ENCODE results near the gene PRRC2A. TPM values are rescaled to one million over a fixed set of nuclear protein-coding genes. Genes with fewer than 3 reads are reported as not detected.

The PRRC2A gene
- total and polyA plus RNA-seq, 2 experiments from 2014 or later = 42.5 to 46.0 TPM

GRCh38 chr6:31607317-31607716, 13.2 kb upstream of the PRRC2A start:
- TF ChIP-seq EZH2 (IDR thresholded peaks at IDR 0.05; ENCODE audit: insufficient read depth, poor library complexity, severe bottlenecking) (no peak), EZH2phosphoT487 (IDR thresholded peaks at IDR 0.05; ENCODE audit: insufficient read depth, low read depth) (no peak)
- Histone ChIP-seq H3F3A (ENCODE audit: insufficient read depth) (no peaks in the 10 kb centered on the region; the same call in 1 of the 2 replicates), H3K4me1 (ENCODE audit: insufficient read depth) (no peaks in the 10 kb centered on the region), H4K20me1 (ENCODE audit: insufficient read depth) (no peaks in the 10 kb centered on the region), H3K36me3 (ENCODE audit: low read depth) (no peaks in the 10 kb centered on the region), H3K9ac (no peak overlapping the region), H3K9me3 (ENCODE audit: low read depth) (no peaks in the 10 kb centered on the region), H3K27ac (no peak overlapping the region), H3K79me2 (ENCODE audit: insufficient read depth) (no peaks in the 10 kb centered on the region), H3K4me2 (ENCODE audit: unreplicated experiment) (no peak overlapping the region), H2AFZ (no peak overlapping the region), H3K27me3 (replicated peaks; ENCODE audit: insufficient read depth) (no peaks in the 10 kb centered on the region), H3K4me3 (no peak overlapping the region), H3K9me2 (ENCODE audit: insufficient read depth) (no peaks in the 10 kb centered on the region)
- no peak for DNase-seq
- in situ Hi-C loops (cut with MboI) = no loop called here
- 88 to 93% methylated on average over 1 of the region's 1 CpG for WGBS, 2 experiments (ENCODE audit: low coverage in 1 of 2, low lambda C conversion rate in 2 of 2, missing lambda C conversion rate in 2 of 2)

- in situ Hi-C loops (cut with MboI) = no loop called here
- Histone ChIP-seq H3K36me3 (ENCODE audit: low read depth) (no peaks in the 10 kb centered on the region), H2AFZ (no peak overlapping the region), H3K4me3 (no peak overlapping the region), H3K9me2 (ENCODE audit: insufficient read depth) (no peaks in the 10 kb centered on the region), H3K9me3 (ENCODE audit: low read depth) (no peaks in the 10 kb centered on the region), H3K27ac (no peak overlapping the region), H3K4me1 (ENCODE audit: insufficient read depth) (no peaks in the 10 kb centered on the region), H3K4me2 (ENCODE audit: unreplicated experiment) (no peak overlapping the region), H3K79me2 (ENCODE audit: insufficient read depth) (no peaks in the 10 kb centered on the region), H3F3A (ENCODE audit: insufficient read depth) (no peaks in the 10 kb centered on the region; the same call in 1 of the 2 replicates), H3K27me3 (replicated peaks; ENCODE audit: insufficient read depth) (no peaks in the 10 kb centered on the region), H3K9ac (no peak overlapping the region), H4K20me1 (ENCODE audit: insufficient read depth) (no peaks in the 10 kb centered on the region)
- TF ChIP-seq EZH2phosphoT487 (IDR thresholded peaks at IDR 0.05; ENCODE audit: insufficient read depth, low read depth) (no peak), EZH2 (IDR thresholded peaks at IDR 0.05; ENCODE audit: insufficient read depth, poor library complexity, severe bottlenecking) (no peak)
- WGBS, 2 experiments (ENCODE audit: low coverage in 1 of 2, low lambda C conversion rate in 2 of 2, missing lambda C conversion rate in 2 of 2) = 66% methylated on average over 8 of the region's 8 CpGs
- DNase-seq = no peak
Measured at GRCh38 chr6:31609519-31610406, 10.8 kb upstream of the PRRC2A start.

DNA sequence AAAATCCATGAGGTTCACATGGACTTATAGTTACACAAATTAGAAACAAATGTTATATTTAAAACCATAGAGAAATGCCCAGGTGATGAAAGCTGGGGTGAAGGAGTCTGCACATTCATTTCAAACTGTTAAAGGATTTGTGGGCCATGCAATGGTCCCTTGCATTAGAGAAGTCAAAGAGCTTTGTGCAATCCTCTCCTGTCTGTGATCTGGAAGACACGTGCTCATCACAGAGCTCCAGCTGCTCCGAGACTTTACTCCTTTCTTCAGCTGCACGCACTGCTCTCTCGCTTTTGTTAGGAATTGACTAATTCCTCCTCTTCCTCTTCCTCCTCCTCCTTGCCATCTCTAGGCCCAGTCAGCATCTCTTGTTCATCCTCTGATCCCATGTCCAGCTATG, 9.5 kb upstream of the PRRC2A start:
- no peaks in the 10 kb centered on the region for H4K20me1 ChIP-seq (ENCODE audit: insufficient read depth)

GRCh38 chr6:31614075-31614619, 6.4 kb upstream of the PRRC2A start:
- 79 to 88% methylated on average over 8 of the region's 8 CpGs for WGBS, 2 experiments (ENCODE audit: low coverage in 1 of 2, low lambda C conversion rate in 2 of 2, missing lambda C conversion rate in 2 of 2)
- peaks cover 4% of the 10 kb centered on the region for H3F3A ChIP-seq (ENCODE audit: insufficient read depth)

More for the DNA sequence above, 9.5 kb upstream of the PRRC2A start:
- no peaks in the 10 kb centered on the region for H3K9me3 ChIP-seq (ENCODE audit: low read depth)
- WGBS, 2 experiments (ENCODE audit: low coverage in 1 of 2, low lambda C conversion rate in 2 of 2, missing lambda C conversion rate in 2 of 2) = 10 to 12% methylated on average over 4 of the region's 4 CpGs
- no peak overlapping the region for H3K9ac ChIP-seq
- in situ Hi-C loops (cut with MboI) = no loop called here
- no peak overlapping the region for H3K4me3 ChIP-seq
- peak; percentile 20 for DNase-seq
- no peaks in the 10 kb centered on the region for H3K36me3 ChIP-seq (ENCODE audit: low read depth)
- no peaks in the 10 kb centered on the region for H3K4me1 ChIP-seq (ENCODE audit: insufficient read depth)
- H3K79me2 ChIP-seq (ENCODE audit: insufficient read depth) = no peaks in the 10 kb centered on the region
- H3F3A ChIP-seq (ENCODE audit: insufficient read depth) = no peaks in the 10 kb centered on the region; the same call in 1 of the 2 replicates
- no peaks in the 10 kb centered on the region for H3K27me3 ChIP-seq (replicated peaks; ENCODE audit: insufficient read depth)
- no peak overlapping the region for H3K4me2 ChIP-seq (ENCODE audit: unreplicated experiment)
- no peak overlapping the region for H3K27ac ChIP-seq
- no peaks in the 10 kb centered on the region for H3K9me2 ChIP-seq (ENCODE audit: insufficient read depth)
- TF ChIP-seq EZH2phosphoT487 (IDR thresholded peaks at IDR 0.05; ENCODE audit: insufficient read depth, low read depth) (no peak), EZH2 (IDR thresholded peaks at IDR 0.05; ENCODE audit: insufficient read depth, poor library complexity, severe bottlenecking) (no peak)
- H2AFZ ChIP-seq = no peak overlapping the region

More at GRCh38 chr6:31614075-31614619, 6.4 kb upstream of the PRRC2A start:
- Histone ChIP-seq H3K9me2 (ENCODE audit: insufficient read depth) (no peaks in the 10 kb centered on the region), H3K4me2 (ENCODE audit: unreplicated experiment) (no peak overlapping the region), H4K20me1 (ENCODE audit: insufficient read depth) (no peaks in the 10 kb centered on the region), H3K9ac (no peak overlapping the region), H3K4me3 (no peak overlapping the region), H3K27me3 (replicated peaks; ENCODE audit: insufficient read depth) (no peaks in the 10 kb centered on the region), H2AFZ (no peak overlapping the region), H3K9me3 (ENCODE audit: low read depth) (no peaks in the 10 kb centered on the region), H3K27ac (no peak overlapping the region), H3K4me1 (ENCODE audit: insufficient read depth) (no peaks in the 10 kb centered on the region), H3K36me3 (ENCODE audit: low read depth) (no peaks in the 10 kb centered on the region), H3K79me2 (ENCODE audit: insufficient read depth) (no peaks in the 10 kb centered on the region)
- TF ChIP-seq EZH2 (IDR thresholded peaks at IDR 0.05; ENCODE audit: insufficient read depth, poor library complexity, severe bottlenecking) = no peak
- TF ChIP-seq EZH2phosphoT487 (IDR thresholded peaks at IDR 0.05; ENCODE audit: insufficient read depth, low read depth) = no peak
- DNase-seq = no peak
- in situ Hi-C loops (cut with MboI) = no loop called here
